GM23338 (cell line): Measurements from ENCODE around the gene PCSK6. TPM values are rescaled to one million over a fixed set of nuclear protein-coding genes. Genes with fewer than 3 reads are reported as not detected.

Experiments used
- ATAC-seq: fragments of 200-7000 bp; cut with Tn5 transposase; 3 replicates; pipeline ENCODE4 v1.9.1; 2020
- DNase-seq: peaks from one replicate; pipeline ENCODE4 v3.0.0-alpha.2; 2015; ENCODE audit warnings: low spot score
- H2AFZ ChIP-seq: fragments of 200-600 bp; sonication (generic); 2 replicates; pipeline ENCODE4 v1.8.0; 2016; ENCODE audit warnings: antibody characterized with exemption, mild to moderate bottlenecking, moderate library complexity
- H3F3A ChIP-seq: fragments of 200-600 bp; sonication (generic); replicated peaks from 2 replicates; pipeline ENCODE4 v1.8.0; 2017; ENCODE audit warnings: antibody characterized with exemption, mixed run types, low read depth
- H3K27ac ChIP-seq: fragments of 200-600 bp; sonication (generic); 2 replicates; pipeline ENCODE4 v1.6.1; 2016; ENCODE audit warnings: low read depth
- H3K27me3 ChIP-seq: fragments of 200-600 bp; sonication (generic); 2 replicates; pipeline ENCODE4 v1.8.0; 2016; ENCODE audit warnings: mild to moderate bottlenecking, mixed run types, moderate library complexity; ENCODE audit not compliant: insufficient read depth
- H3K36me3 ChIP-seq: fragments of 200-600 bp; sonication (generic); 2 replicates; pipeline ENCODE4 v1.8.0; 2016; ENCODE audit warnings: mild to moderate bottlenecking; ENCODE audit not compliant: insufficient read depth
- H3K4me1 ChIP-seq: fragments of 200-600 bp; sonication (generic); 2 replicates; pipeline ENCODE4 v1.8.0; 2016; ENCODE audit warnings: mild to moderate bottlenecking, moderate library complexity; ENCODE audit not compliant: insufficient read depth
- H3K4me2 ChIP-seq: fragments of 200-600 bp; sonication (generic); 2 replicates; pipeline ENCODE4 v1.7.1; 2017; ENCODE audit warnings: mixed run types
- H3K4me3 ChIP-seq: fragments of 200-600 bp; sonication (generic); 2 replicates; pipeline ENCODE4 v1.6.1; 2016; ENCODE audit warnings: mixed run types
- H3K79me2 ChIP-seq: fragments of 200-600 bp; sonication (generic); replicated peaks from 2 replicates; pipeline ENCODE4 v1.8.0; 2017; ENCODE audit warnings: mild to moderate bottlenecking; ENCODE audit not compliant: insufficient read depth
- H3K9me2 ChIP-seq: fragments of 200-600 bp; sonication (generic); 2 replicates; pipeline ENCODE4 v1.8.0; 2017; ENCODE audit not compliant: insufficient read depth
- H4K20me1 ChIP-seq: fragments of 200-600 bp; sonication (generic); replicated peaks from 2 replicates; pipeline ENCODE4 v1.8.0; 2017; ENCODE audit warnings: mild to moderate bottlenecking; ENCODE audit not compliant: insufficient read depth
- H3K27ac Mint-ChIP-seq: 2 replicates; pipeline ENCODE4 v1.8.0; 2020; ENCODE audit warnings: inconsistent platforms, mild to moderate bottlenecking, moderate library complexity, mixed read lengths
- H3K27me3 Mint-ChIP-seq: 3 replicates; pipeline ENCODE4 v1.8.0; 2022; ENCODE audit warnings: low read depth, mild to moderate bottlenecking, moderate library complexity, mixed read lengths, inconsistent platforms; ENCODE audit not compliant: insufficient read depth, poor library complexity
- H3K36me3 Mint-ChIP-seq: 3 replicates; pipeline ENCODE4 v1.8.0; 2021; ENCODE audit warnings: low read depth, mild to moderate bottlenecking, inconsistent platforms, moderate library complexity, mixed read lengths
- H3K4me1 Mint-ChIP-seq: 3 replicates; pipeline ENCODE4 v1.8.0; 2020; ENCODE audit warnings: mild to moderate bottlenecking, inconsistent platforms, mixed read lengths
- H3K4me3 Mint-ChIP-seq: 3 replicates; pipeline ENCODE4 v1.8.0; 2021; ENCODE audit warnings: moderate library complexity, mild to moderate bottlenecking, inconsistent platforms, mixed read lengths
- H3K9me3 Mint-ChIP-seq: 3 replicates; pipeline ENCODE4 v1.8.0; 2020; ENCODE audit warnings: moderate library complexity, mild to moderate bottlenecking, inconsistent platforms, mixed read lengths
- CREB1 ChIP-seq: fragments of 250-450 bp; sonication (Bioruptor Pico); IDR thresholded peaks from 2 replicates; pipeline ENCODE4 v1.5.0; 2020; ENCODE audit warnings: low read depth, mild to moderate bottlenecking, moderate library complexity
- CTCF ChIP-seq, 2 experiments: fragments of 200-600 bp in 1 of 2; sonication (generic) in 1 of 2; conservative IDR thresholded peaks; 2 replicates each; pipeline versions ENCODE4 v1.5.1 to v1.6.1; 2016 to 2017; ENCODE audit warnings: antibody characterized with exemption in 2 of 2, low read depth in 2 of 2, mild to moderate bottlenecking in 2 of 2, moderate library complexity in 1 of 2
- ETS1 ChIP-seq: IDR thresholded peaks from 2 replicates; pipeline ENCODE4 v1.6.1; 2016; ENCODE audit warnings: antibody characterized with exemption
- EZH2 ChIP-seq: fragments of 200-600 bp; sonication (generic); IDR thresholded peaks from one replicate; pipeline ENCODE4 v1.8.0; 2017; ENCODE audit warnings: antibody characterized with exemption, mild to moderate bottlenecking, low read depth; ENCODE audit not compliant: unreplicated experiment
- EZH2phosphoT487 ChIP-seq: fragments of 200-600 bp; sonication (generic); IDR thresholded peaks from one replicate; pipeline ENCODE4 v1.8.1; 2018; ENCODE audit warnings: antibody characterized with exemption; ENCODE audit not compliant: unreplicated experiment
- JUNB ChIP-seq: IDR thresholded peaks from one replicate; pipeline ENCODE4 v1.6.1; 2016; ENCODE audit warnings: antibody characterized with exemption; ENCODE audit not compliant: unreplicated experiment
- NANOG ChIP-seq: IDR thresholded peaks from 2 replicates; pipeline ENCODE4 v1.6.1; 2016; ENCODE audit warnings: antibody characterized with exemption, borderline replicate concordance
- POLR2AphosphoS5 ChIP-seq: IDR thresholded peaks from 2 replicates; pipeline ENCODE4 v1.6.1; 2016; ENCODE audit warnings: antibody characterized with exemption, low read depth
- REST ChIP-seq: IDR thresholded peaks from one replicate; pipeline ENCODE4 v1.6.1; 2018; ENCODE audit warnings: antibody characterized with exemption; ENCODE audit not compliant: unreplicated experiment
- STAT1 ChIP-seq: IDR thresholded peaks from one replicate; pipeline ENCODE4 v1.6.1; 2016; ENCODE audit warnings: antibody characterized with exemption; ENCODE audit not compliant: unreplicated experiment
- ZNF114 ChIP-seq: fragments of 250-450 bp; sonication (Bioruptor Pico); IDR thresholded peaks from 2 replicates; pipeline ENCODE4 v1.5.0; 2020; ENCODE audit warnings: mild to moderate bottlenecking, moderate library complexity
- ZNF331 ChIP-seq: fragments of 250-450 bp; sonication (Bioruptor Pico); IDR thresholded peaks from 2 replicates; pipeline ENCODE4 v1.5.0; 2020; ENCODE audit warnings: low read depth, mild to moderate bottlenecking, moderate library complexity
- ZNF462 ChIP-seq: fragments of 250-450 bp; sonication (Bioruptor Pico); IDR thresholded peaks from 2 replicates; pipeline ENCODE4 v1.5.0; 2020; ENCODE audit warnings: mild to moderate bottlenecking, moderate library complexity
- polyA plus RNA-seq: library from polyadenylated mRNA; unstranded; fragments of >200 nt; fragmentation: Nextera tagmentation; extraction: Ambion mirVana; gene quantifications from 2 replicates; pipeline ENCODE4 v1.2.1, GENCODE V29; 2016
- total RNA-seq: library from RNA; depleted of rRNA; stranded (reverse); fragments of >200 nt; shearing (Covaris generic); gene quantifications from 2 replicates; pipeline ENCODE4 v1.2.3, GENCODE V29; 2014

The PCSK6 gene
- total and polyA plus RNA-seq, 2 experiments from 2014 or later: 1.7 to 6.7 TPM

- Histone ChIP-seq H3K9me2 (no peaks in the 10 kb centered on the region), H3K36me3 (no peaks in the 10 kb centered on the region), H4K20me1 (0 out of 2 replicates have a peak, but pooled peaks cover 3% of the 10 kb centered on the region), H2AFZ (no peak overlapping the region), H3K27ac (no peak overlapping the region), H3K27me3 (no peaks in the 10 kb centered on the region), H3K4me1 (no peaks in the 10 kb centered on the region; the same call in 1 of the 2 replicates), H3F3A (no peaks in the 10 kb centered on the region), H3K4me3 (no peak overlapping the region), H3K79me2 (no peaks in the 10 kb centered on the region), H3K4me2 (no peak overlapping the region)
- H3K36me3 Mint-ChIP-seq: peaks cover 4% of the 10 kb centered on the region; the same call in 2 of the 3 replicates
- H3K27me3 Mint-ChIP-seq: peaks cover 11% of the 10 kb centered on the region
- no peak for ATAC-seq
- peaks cover 4% of the 10 kb centered on the region; the same call in 2 of the 3 replicates for H3K9me3 Mint-ChIP-seq
- peaks cover 16% of the 10 kb centered on the region for H3K4me1 Mint-ChIP-seq
- TF ChIP-seq ETS1: no peak
- TF ChIP-seq CREB1: no peak
- no peak for TF ChIP-seq NANOG
- TF ChIP-seq STAT1: no peak
- TF ChIP-seq REST: no peak
- no peak for TF ChIP-seq EZH2
- no peak for TF ChIP-seq CTCF (conservative IDR thresholded peaks at IDR 0.05; ENCODE audit: low read depth in 2 of 2)
- TF ChIP-seq JUNB: no peak
- TF ChIP-seq ZNF331 (CRISPR knock-in tag): no peak
- no peak for TF ChIP-seq ZNF114 (CRISPR knock-in tag)
- TF ChIP-seq EZH2phosphoT487: no peak
- TF ChIP-seq ZNF462 (CRISPR knock-in tag): no peak
- no peak for TF ChIP-seq POLR2AphosphoS5
- DNase-seq: no peak
- no peak overlapping the region for H3K4me3 Mint-ChIP-seq
- H3K27ac Mint-ChIP-seq: no peak overlapping the region
These were observed 78.4 kb downstream of the PCSK6 start for GRCh38 chr15:101411085-101411484.
